HepG2 (cell line): ENCODE results near the gene GPR162. TPM values are rescaled to one million over a fixed set of nuclear protein-coding genes. Genes with fewer than 3 reads are reported as not detected.

ENCODE experiments used
- CBX2 ChIP-seq, 2 experiments: fragments of 200-600 bp in 1 of 2; sonication (generic); formaldehyde crosslinking in 1 of 2; IDR thresholded peaks; 2 replicates each; pipeline versions ENCODE4 v1.7.0 to v1.8.1; 2018 to 2022; ENCODE audit warnings: low read depth in 2 of 2, low read length in 1 of 2, mild to moderate bottlenecking in 1 of 2, missing genetic modification reagents in 1 of 2
- DBP ChIP-seq: sonication (generic); formaldehyde crosslinking; IDR thresholded peaks from 2 replicates; pipeline ENCODE4 v1.4.0; 2020; ENCODE audit warnings: missing genetic modification reagents; ENCODE audit errors: not compliant biosample characterization
- DMTF1 ChIP-seq: sonication (generic); formaldehyde crosslinking; IDR thresholded peaks from 2 replicates; pipeline ENCODE4 v1.4.0; 2020; ENCODE audit warnings: mild to moderate bottlenecking, missing genetic modification reagents
- GABPA ChIP-seq, 2 experiments: IDR thresholded peaks; 2 replicates each; pipeline ENCODE4 v1.6.1; 2011 to 2016; ENCODE audit warnings: low read depth in 2 of 2, low read length in 1 of 2, missing biosample characterization in 1 of 2, missing genetic modification characterization in 1 of 2
- KAT8 ChIP-seq: IDR thresholded peaks from 2 replicates; pipeline ENCODE4 v1.6.1; 2016; ENCODE audit warnings: missing genetic modification reagents, missing compliant biosample characterization
- MYC ChIP-seq: sonication (generic); formaldehyde crosslinking; IDR thresholded peaks from 2 replicates; pipeline ENCODE4 v1.9.0; 2021; ENCODE audit warnings: missing genetic modification reagents, borderline replicate concordance
- POGK ChIP-seq: sonication (generic); formaldehyde crosslinking; conservative IDR thresholded peaks from 2 replicates; pipeline ENCODE4 v1.8.0; 2022; ENCODE audit warnings: mild to moderate bottlenecking, moderate library complexity, missing genetic modification reagents
- RXRB ChIP-seq: IDR thresholded peaks from 2 replicates; pipeline ENCODE4 v1.6.1; 2016; ENCODE audit warnings: borderline replicate concordance, missing genetic modification reagents, missing compliant biosample characterization
- SMAD1 ChIP-seq: sonication (generic); formaldehyde crosslinking; IDR thresholded peaks from 2 replicates; pipeline ENCODE4 v1.4.0; 2020; ENCODE audit warnings: missing genetic modification reagents, low read depth, mild to moderate bottlenecking, borderline replicate concordance
- TBX3 ChIP-seq: fragments of 450-650 bp; IDR thresholded peaks from 2 replicates; pipeline ENCODE4 v1.6.1; 2017; ENCODE audit warnings: antibody characterized with exemption, mild to moderate bottlenecking, inconsistent platforms, borderline replicate concordance
- ZNF138 ChIP-seq: sonication (generic); formaldehyde crosslinking; IDR thresholded peaks from 2 replicates; pipeline ENCODE4 v1.5.0; 2020; ENCODE audit warnings: mild to moderate bottlenecking, low read depth, missing genetic modification reagents
- ZNF281 ChIP-seq: sonication (generic); formaldehyde crosslinking; IDR thresholded peaks from 2 replicates; pipeline ENCODE4 v1.4.0; 2020; ENCODE audit warnings: missing genetic modification reagents, borderline replicate concordance
- ZNF350 ChIP-seq: sonication (generic); formaldehyde crosslinking; IDR thresholded peaks from 2 replicates; pipeline ENCODE4 v1.4.0; 2020; ENCODE audit warnings: mild to moderate bottlenecking, low read depth, missing genetic modification reagents, borderline replicate concordance
- ZNF414 ChIP-seq: sonication (generic); formaldehyde crosslinking; IDR thresholded peaks from 2 replicates; pipeline ENCODE4 v1.5.0; 2020; ENCODE audit warnings: missing genetic modification reagents
- ZNF607 ChIP-seq: sonication (generic); formaldehyde crosslinking; IDR thresholded peaks from 2 replicates; pipeline ENCODE4 v1.5.1; 2020; ENCODE audit warnings: missing genetic modification reagents, mild to moderate bottlenecking, borderline replicate concordance
- ZNF704 ChIP-seq: sonication (generic); formaldehyde crosslinking; IDR thresholded peaks from 2 replicates; pipeline ENCODE4 v1.8.1; 2023; ENCODE audit warnings: mild to moderate bottlenecking, inconsistent platforms, moderate library complexity, missing genetic modification reagents, borderline replicate concordance
- polyA plus RNA-seq, 8 experiments: library from polyadenylated mRNA; depleted of rRNA in 3 of 8; stranded (reverse) in 7 of 8; unstranded in 1 of 8; fragments of >200 nt; fragmentation: Illumina TruSeq in 4 of 8; extraction: Trizol in 4 of 8; gene quantifications; 2 replicates each; pipeline versions ENCODE4 v1.2.1 to v1.2.3, GENCODE V29; 2011 to 2016; ENCODE audit warnings: low read depth in 4 of 8, missing spikeins in 1 of 8, mixed read lengths in 1 of 8; ENCODE audit not compliant: insufficient read depth in 1 of 8
- total RNA-seq, 5 experiments: library from RNA; depleted of rRNA; stranded (reverse); fragments of >200 nt; fragmentation: Illumina TruSeq; extraction: Trizol; gene quantifications; 2 replicates each; pipeline ENCODE4 v1.2.3, GENCODE V29; 2016; ENCODE audit warnings: low read depth in 1 of 5

The GPR162 gene
- total and polyA plus RNA-seq, 2 of the 13 experiments (the other 11 are each of a cell fraction or from before 2014, with no cell fraction given): 0.08 TPM; not detected in 1

GRCh38 chr12:6851921-6852650, 30.5 kb downstream of the GPR162 start, which contains the start of gene USP5 (continued):
- 0 out of 2 replicates have a peak, but pooled peaks have one; percentile 1 for TF ChIP-seq DMTF1 (CRISPR knock-in tag)
- peak; percentile 73 for TF ChIP-seq KAT8 (CRISPR knock-in tag)
- peak; percentile 23; the same call in 1 of the 2 replicates for TF ChIP-seq POGK (CRISPR knock-in tag)
- TF ChIP-seq TBX3: 0 out of 2 replicates have a peak, but pooled peaks have one; percentile 8
- peak; percentile 69 for TF ChIP-seq ZNF350
- peak; percentile 62; the same call in 1 of the 2 replicates for TF ChIP-seq SMAD1
- peak; percentile 11; the same call in 1 of the 2 replicates for TF ChIP-seq RXRB (CRISPR knock-in tag)
- peak; percentile 81 for TF ChIP-seq MYC (CRISPR knock-in tag)
- TF ChIP-seq CBX2 (IDR thresholded peaks at IDR 0.05; ENCODE audit: low read depth, low read length): no peak
- TF ChIP-seq CBX2 (CRISPR knock-in tag; IDR thresholded peaks at IDR 0.05; ENCODE audit: low read depth): no peak
- peak; percentile 32; the same call in 1 of the 2 replicates for TF ChIP-seq ZNF414 (CRISPR knock-in tag)
- TF ChIP-seq ZNF138: no peak
- TF ChIP-seq DBP (CRISPR knock-in tag): no peak
- peak; percentile 65; the same call in 1 of the 2 replicates for TF ChIP-seq ZNF607
- TF ChIP-seq ZNF704 (CRISPR knock-in tag): peak; percentile 37; the same call in 1 of the 2 replicates
- 0 out of 2 replicates have a peak, but pooled peaks have one; percentile 3 for TF ChIP-seq ZNF281 (CRISPR knock-in tag)
- peak; percentile 78 for TF ChIP-seq GABPA (IDR thresholded peaks at IDR 0.05; ENCODE audit: low read depth, low read length)
- peak; percentile 94 for TF ChIP-seq GABPA (CRISPR knock-in tag; IDR thresholded peaks at IDR 0.05; ENCODE audit: low read depth)
